COR-L47 (cell line): ENCODE data around the gene NDEL1.

Source experiments
- DNase-seq: peaks from one replicate; lab custom pipeline; 2025; lab: John Stamatoyannopoulos, UW

Gene NDEL1

GRCh38 chr17:8503807-8504206 is 68.1 kb downstream of the NDEL1 start:
- DNase-seq: peak; percentile 16

- no peak for DNase-seq
Observed at GRCh38 chr17:8504460-8505207, 69.0 kb downstream of the NDEL1 start.

GRCh38 chr17:8506145-8506544 is 70.5 kb downstream of the NDEL1 start:
- DNase-seq: no peak

GRCh38 chr17:8514801-8515200 is 79.1 kb downstream of the NDEL1 start:
- no peak for DNase-seq
